Glomerular visceral epithelial cell (primary cell): ENCODE results near the gene CCDC82.
"Not testable (repeated sequence)": the region's sequence is repeated elsewhere in the genome, so short reads cannot be mapped to it uniquely, and the experiment has no call there.

Experiments used
- DNase-seq: peaks from one replicate; pipeline ENCODE4 v3.0.0-alpha.2; 2016; ENCODE audit errors: extremely low spot score

Gene CCDC82

DNA sequence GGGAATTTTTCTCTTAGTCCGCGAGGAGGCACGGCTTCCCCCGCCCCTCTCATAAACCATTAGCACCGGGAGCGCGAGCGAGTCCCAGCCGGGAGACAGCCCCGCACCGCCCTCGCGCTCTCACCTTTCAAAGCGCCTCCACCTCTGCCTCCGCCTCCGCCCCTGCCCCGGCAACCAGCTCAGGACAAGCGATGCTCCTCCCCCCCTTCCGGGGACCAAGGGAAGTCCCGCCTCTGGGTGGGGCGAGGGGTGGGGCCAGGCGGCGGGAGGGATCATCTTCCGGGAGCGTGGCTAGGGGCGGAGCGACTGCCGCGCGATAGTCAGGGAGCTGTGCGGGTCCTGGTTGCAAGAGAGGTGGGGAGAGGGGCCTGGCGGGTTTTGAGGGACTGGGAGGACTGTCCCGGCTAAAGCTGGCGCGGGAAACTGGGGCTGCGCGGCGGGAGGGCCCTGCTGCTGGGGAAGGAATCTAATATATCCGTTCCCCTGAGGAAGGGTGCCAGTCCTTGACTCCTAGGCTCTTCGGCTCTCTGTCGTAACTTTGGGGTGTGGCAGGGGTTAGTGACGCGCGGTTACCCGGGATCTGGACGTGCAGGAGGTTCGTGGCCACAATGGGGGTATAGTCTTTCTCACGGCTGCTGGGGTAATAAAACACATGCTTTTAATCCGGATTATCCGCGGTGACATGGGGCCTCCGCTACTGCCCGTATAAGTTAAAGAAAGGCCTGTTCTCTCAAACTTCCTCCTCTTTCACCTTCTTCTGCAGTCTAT lies at the start of gene CCDC82, which contains the start of gene JRKL:
TSS of gene CCDC82 (minus strand) at position 193 of the 768 bp plus-strand sequence. CDS start 5,165 bp downstream, outside the sequence.
TSS of gene JRKL (plus strand) at position 294 of the 768 bp plus-strand sequence. CDS start 637 bp downstream, outside the sequence.
- peak; percentile 96 for DNase-seq

DNA sequence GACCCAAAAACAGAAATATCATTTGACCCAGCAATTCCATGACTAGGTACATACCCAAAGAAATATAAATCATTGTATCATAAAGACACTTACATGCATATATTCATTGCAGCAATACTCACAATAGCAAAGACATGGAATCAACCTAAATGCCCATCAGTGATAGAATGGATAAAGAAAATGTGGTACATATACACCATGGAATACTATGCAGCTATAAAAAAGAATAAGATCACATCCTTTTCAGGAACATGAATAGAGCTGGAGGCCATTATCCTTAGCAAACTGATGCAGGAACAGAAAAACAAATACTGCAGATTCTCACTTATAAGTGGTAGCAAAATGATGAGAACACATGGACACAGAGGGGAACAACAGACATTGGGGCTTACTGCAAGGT lies 42.9 kb upstream of the CCDC82 start:
- not testable (repeated sequence) for DNase-seq

- no peak for DNase-seq
Observed at GRCh38 chr11:96430668-96431067, 41.0 kb upstream of the CCDC82 start.

DNA sequence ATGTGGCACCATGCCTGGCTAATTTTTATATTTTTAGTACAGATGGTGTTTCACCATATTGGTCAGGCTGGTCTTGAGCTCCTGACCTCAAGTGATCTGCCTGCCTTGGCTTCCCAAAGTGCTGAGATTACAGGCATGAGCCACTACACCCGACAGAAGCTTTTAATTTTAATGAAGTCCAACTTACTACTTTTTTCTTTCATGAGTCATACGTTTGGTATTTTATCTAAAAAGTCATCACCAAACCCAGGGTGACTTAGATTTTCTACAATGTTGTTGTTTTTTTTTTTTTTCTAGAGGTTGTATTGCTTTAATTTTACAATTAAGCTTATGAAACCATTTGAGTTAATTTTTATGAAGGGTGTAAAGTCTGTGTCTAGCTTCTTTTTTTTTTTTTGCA lies 35.0 kb upstream of the CCDC82 start:
- DNase-seq = no peak

DNA sequence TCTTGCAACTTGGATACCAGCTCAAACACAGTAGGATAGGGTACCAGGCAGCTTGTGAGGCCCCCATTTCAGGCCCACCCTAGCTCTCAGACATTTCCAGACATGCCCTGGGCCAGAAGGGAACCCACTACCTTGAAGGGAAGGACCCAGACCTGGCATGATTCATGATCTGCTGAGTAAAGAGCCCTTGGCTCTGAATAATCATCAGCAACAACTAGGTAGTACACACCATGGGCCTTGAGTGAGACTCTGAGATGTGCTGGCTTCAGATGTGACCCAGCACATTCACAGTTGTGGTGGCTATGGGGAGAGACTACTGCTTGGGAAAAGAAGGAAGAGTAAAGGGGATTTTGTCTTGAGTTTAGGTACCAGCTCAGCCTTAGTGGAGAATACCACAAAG lies 23.7 kb upstream of the CCDC82 start:
- DNase-seq = no peak

GRCh38 chr11:96412761-96413381 lies 23.2 kb upstream of the CCDC82 start:
- DNase-seq = peak; percentile 5

- DNase-seq = not testable (repeated sequence)
Observed at GRCh38 chr11:96411412-96411811, 21.7 kb upstream of the CCDC82 start.

- DNase-seq = no peak
Observed at GRCh38 chr11:96400697-96401096, 11.0 kb upstream of the CCDC82 start.

DNA sequence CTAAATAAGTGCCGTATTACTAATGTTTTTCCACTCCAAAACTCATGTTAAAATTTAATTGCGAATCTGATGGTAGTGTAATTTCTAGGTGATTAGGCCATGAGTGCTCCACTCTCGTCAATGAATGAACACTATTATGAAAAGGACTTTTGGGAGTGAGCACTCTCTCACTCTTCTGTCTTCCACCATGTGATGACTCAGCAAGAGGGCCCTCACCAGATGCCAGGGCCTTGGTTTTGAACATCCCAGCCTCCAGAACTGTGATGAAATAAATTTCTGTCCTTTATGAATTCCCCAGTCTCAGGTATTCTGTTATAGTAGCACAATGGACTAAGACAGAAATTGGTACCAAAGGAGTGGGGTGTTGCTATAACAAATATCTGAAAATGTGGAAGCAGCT lies 8.2 kb upstream of the CCDC82 start:
- no peak for DNase-seq

- no peak for DNase-seq
Observed at GRCh38 chr11:96396637-96397036, 6.9 kb upstream of the CCDC82 start.

GRCh38 chr11:96394773-96395172 lies 5.1 kb upstream of the CCDC82 start:
- no peak for DNase-seq

GRCh38 chr11:96393753-96394348 lies 4.1 kb upstream of the CCDC82 start:
- peak; percentile 45 for DNase-seq

GRCh38 chr11:96391698-96392307 lies 2.1 kb upstream of the CCDC82 start:
- DNase-seq = peak; percentile 3

DNA sequence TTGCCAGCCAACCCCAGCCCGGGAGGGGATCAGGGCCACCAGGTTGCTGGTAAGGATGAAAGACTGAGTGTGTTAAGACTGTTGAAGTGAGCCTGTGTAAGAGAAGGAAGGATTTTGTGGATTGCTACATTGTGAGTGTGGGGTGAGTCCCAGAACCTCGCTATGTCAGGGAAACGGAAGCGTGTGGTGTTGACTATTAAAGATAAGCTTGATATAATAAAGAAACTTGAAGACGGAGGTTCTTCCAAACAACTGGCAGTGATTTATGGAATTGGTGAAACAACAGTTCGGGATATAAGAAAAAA lies 728 bp upstream of the CCDC82 start:
- DNase-seq = no peak

GRCh38 chr11:96388891-96389719 lies 607 bp downstream of the CCDC82 start:
- DNase-seq = peak; percentile 59

GRCh38 chr11:96385187-96385586 lies 4.5 kb downstream of the CCDC82 start:
- DNase-seq = no peak

DNA sequence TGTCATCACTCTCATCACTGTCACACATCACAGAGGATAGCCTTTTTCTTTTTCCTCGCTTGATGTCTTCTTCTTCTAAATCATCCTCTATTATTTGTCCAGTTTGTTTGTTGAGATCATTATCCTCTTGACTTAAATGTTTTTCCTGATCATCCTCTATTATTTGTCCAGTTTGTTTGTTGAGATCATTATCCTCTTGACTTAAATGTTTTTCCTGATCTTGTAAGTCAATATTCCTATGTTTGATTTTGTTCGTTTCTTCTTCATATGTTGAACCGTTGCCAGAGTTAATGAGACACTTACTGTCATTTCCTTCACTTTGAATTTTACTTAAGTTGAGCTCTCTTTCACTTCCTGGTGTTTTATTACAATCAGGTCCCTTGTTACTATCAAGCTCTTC lies 5.6 kb downstream of the CCDC82 start:
- no peak for DNase-seq

- no peak for DNase-seq
Observed at GRCh38 chr11:96376796-96377195, 12.9 kb downstream of the CCDC82 start.

GRCh38 chr11:96373826-96374225 lies 15.9 kb downstream of the CCDC82 start:
- peak; percentile 1 for DNase-seq

- no peak for DNase-seq
Observed at GRCh38 chr11:96367342-96367741, 22.4 kb downstream of the CCDC82 start.

GRCh38 chr11:96366024-96366423 lies 23.7 kb downstream of the CCDC82 start:
- DNase-seq = no peak

DNA sequence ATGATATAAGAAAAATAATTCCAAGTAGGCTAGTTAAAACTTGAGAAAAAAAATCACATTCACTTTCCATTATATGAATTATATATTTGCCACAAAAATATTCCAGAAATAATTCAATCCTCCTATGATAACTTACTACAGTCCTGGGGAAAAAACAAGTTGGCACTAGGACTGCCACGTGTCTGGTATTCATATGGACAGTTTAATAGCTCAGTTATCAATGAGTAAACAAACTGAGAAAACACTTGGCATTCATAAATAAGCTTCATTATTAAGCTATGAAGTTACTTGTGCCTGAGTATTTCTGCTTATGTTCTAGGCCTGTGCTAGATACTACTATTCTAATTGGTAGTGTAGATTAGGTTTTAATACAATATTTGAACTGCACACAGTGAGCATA lies 24.2 kb downstream of the CCDC82 start:
- no peak for DNase-seq
